Brain pericyte (primary cell): ENCODE results near the gene EPB41L4B.
"Not testable (repeated sequence)": the region's sequence is repeated elsewhere in the genome, so short reads cannot be mapped to it uniquely, and the experiment has no call there.

Experiments used
- DNase-seq: peaks from one replicate; pipeline ENCODE4 v3.0.0-alpha.2; 2012; ENCODE audit warnings: low read depth, low spot score

Gene EPB41L4B

DNA sequence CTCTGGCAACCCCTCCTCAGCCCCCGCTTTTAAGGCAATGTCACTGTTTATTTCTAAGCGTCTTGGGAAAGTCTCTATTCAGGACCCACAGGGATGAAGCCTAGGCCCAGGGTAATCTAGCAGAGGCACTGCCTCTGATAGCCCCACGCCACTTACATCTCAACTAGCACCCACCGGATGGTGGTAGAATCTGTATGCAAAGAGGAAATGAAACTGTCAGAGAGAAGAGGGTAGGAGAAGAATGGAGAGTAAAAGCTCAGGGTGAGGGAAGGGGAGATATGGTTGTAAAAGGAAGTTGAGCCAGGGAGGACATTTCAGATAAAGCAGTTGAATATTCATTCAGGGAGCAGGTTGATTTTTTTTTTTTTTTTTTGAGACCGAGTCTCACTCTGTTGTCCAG is 156.8 kb downstream of the EPB41L4B start:
- DNase-seq = no peak

DNA sequence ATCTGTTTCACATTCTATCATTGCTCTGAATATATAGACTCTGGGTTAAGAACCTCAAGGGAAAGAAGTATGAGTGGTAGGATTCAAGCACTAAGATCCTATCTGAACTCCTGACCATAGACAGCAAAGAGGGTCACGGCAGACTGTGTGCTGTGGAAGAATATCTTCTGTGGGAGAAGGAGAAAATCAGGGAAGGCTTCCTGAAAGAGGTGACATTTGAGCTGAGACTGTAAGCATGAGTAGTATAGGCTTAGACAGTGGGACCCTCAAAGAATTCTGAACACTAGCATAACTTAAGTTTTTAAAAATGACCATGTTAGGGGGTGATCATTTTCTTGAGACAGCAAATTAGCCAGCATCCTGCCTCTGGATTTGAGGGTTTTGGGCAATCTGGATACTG is 157.7 kb downstream of the EPB41L4B start:
- no peak for DNase-seq

DNA sequence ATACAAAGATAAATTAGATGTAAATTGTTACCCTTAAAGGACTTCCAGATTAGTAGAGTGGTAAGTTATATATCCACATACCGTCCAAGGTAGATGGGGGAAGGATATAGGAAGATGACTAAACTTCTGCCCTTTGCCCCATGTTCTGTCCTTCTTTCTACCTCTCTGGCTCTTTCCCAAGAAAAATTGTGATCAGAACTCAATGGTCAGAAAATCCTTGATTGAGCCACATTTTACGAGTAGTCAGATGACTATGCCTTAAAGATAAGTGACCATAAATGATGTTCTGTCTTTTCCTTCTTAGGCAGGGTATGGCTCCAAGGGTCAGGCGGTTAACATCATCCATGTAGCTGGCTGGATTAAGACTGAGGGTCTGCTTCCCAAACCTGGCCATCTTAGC is 158.2 kb downstream of the EPB41L4B start:
- no peak for DNase-seq

DNA sequence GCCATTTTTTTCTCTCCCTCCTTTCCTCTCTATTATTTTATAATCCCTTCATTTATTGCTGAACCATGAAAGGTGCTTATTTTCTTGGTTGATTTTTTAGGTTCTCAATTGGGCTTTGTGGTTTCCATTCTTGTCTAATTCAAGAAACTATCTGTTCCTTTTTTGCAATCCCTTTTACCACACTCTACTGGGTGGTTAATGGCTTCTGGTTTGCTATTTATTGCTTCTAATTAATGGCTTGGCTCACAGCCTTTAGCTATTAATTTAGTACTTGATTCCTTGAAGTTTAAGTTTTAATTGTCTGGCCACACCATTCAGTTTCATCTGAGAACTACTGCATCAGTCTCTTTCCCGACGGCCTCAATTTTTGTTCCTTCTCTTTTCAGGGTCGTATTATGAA is 159.4 kb downstream of the EPB41L4B start:
- DNase-seq = no peak

DNA sequence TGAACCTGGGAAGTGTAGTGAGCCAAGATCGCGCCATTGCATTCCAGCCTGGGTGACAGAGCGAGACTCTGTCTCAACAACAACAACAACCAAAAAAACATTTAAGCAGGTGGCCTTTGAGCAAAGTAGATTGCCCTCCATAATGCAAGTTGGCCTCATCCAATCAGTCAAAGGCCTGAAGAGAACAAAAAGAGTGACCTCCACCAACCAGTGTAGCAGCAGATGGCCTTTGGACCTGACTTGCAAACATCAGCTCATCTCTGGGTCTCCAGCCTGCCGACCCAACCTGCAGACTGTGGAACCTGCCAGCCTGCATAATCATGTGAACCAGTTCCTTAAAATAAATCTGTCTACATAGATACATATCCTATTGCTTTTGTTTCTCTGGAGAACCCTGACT is 161.3 kb downstream of the EPB41L4B start:
- no peak for DNase-seq

DNA sequence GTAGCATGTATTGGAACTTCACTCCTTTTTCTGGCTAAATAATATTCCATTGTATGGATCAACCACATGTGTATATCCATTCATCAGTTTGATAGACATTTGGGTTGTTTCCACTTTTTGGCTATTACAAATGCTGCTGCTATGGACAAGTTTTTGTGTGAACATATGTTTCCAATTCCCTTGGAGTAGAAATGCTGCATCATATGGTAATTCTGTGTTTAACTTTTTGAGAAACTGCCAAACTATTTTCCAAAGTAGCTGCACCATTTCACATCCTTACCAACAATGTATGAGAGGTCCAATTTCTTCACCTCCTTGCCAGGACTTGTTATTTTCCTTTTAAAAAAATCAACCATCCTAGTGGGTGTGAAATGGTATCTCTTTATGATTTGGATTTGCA is 162.2 kb downstream of the EPB41L4B start:
- no peak for DNase-seq

DNA sequence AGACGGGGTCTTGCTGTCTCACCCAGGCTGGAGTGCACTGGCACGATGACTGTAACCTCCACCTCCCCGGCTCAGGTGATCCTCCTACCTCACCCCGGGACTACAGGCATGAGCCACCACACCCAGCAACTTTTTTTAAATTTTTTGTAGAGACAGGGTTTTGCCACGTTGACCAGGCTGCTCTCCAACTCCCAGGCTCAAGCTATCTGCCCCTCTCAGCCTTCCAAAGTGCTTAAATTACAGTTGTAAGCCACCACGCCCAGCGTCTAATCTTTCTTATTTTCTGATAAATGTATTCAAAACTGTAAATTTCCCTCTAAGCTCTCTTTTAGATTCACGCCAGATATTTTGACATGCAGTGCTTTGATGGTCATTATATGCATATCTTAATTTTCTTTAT is 164.2 kb downstream of the EPB41L4B start:
- no peak for DNase-seq

DNA sequence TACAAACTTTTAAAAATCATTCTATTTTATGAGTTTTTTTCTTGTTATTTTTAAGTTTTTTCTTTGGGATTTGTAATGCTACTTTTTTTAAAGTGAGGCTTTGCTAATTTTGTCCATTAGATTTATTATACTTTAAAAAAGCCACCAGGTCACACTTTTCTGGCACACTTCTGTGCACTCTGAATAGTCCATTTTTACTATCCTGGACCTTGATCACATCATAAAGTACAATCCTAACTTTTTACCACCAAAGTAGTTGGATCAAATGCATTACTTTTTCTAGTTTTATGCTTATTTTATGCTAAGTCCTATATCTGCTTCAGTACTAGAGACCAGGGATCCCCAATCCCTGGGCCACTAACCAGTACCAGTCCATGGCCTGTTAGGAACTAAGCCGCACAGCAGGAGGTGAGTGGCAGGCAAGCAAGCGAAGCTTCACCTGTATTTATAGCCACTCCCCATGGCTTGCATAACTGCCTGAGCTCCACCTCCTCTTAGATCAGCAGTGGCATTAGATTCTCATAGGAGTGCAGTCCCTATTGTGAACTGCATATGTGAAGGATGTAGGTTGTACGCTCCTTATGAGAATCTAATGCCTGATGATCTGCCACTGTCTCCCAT is 169.8 kb downstream of the EPB41L4B start:
- DNase-seq = no peak

DNA sequence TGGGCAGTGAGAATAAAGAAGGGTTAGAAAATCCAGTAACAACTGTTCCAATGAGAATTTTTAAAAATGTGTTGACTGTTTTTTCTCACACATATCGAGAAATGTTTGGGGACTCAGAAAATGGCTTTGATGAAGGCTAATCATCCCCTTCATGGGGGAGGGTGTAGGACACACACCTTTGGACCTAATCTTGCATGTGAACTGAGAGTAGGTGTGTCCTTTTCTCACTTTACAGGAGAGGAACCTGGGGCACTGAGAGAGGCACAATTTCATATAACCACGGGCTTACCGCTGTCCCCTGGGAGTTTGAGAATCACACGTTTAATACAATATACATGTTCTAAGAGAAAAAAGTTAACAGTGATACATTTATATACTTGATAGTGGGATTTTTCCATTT is 171.1 kb downstream of the EPB41L4B start:
- no peak for DNase-seq

DNA sequence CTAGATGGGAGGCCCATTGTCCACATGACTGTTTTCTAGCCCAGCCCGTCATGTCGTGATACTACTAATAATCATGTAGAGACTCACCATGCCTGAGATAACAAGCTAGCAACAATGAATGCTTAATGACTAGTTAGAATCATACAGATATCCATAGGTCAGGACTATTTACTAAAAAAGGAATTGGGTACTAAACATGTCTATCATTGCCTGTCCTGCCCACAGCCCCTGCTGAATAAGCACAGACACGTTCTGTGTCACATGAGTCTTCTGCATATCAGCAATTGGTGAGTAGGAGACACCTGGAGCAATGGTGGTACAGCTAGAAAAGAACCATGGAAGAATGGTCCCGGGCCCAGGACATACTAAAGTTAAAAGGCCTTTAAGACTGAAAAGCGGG is 171.8 kb downstream of the EPB41L4B start:
- no peak for DNase-seq

DNA sequence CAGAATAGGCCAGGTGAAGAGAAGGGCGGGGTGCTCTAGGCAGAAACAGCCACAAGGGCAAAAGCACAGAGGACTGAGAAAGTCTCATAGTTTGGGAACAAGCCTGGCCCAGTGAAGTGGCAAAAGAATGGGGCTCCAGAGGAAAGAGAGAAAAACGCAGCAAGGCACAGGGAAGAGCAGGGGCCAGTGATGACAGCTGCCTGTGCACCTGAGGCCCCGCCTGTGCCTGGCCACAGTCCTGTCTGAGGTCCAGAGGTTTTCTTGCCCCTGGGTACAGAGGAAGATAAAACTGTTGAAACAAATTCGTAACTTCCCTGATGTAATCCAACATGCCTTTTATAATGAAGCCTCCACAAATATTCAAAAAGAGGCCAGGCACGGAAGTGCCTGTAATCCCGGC is 175.8 kb downstream of the EPB41L4B start:
- DNase-seq = no peak

DNA sequence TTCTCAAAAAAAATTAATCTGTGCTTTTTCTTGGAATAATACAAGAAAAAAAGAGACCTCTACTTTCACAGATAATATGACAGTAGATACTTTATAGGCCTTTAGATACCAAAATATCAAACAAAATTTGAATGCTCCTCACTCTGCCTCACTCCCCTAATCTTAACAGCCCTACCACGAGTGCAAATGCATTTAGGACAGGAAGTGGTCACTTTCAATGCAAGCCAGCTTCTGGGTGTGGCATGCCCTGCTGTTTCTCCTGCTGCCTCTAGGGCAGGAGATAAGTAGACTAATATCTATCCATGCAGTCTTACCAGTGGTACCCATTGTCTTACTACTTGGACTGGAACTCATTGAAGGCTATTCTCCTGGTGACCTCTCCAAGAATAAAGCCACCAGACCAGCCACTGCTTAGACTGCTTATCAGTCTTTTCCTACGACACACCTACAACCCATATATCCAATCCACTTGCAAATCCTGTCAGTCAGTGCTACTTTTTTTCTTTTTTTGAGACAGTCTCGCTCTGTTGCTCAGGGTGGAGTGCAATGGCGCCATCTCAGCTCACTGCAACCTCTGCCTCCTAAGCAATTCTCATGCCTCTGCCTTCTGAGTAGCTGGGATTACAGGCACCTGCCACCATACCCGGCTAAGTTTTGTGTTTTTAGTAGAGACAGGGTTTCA is 176.8 kb downstream of the EPB41L4B start:
- DNase-seq = no peak

DNA sequence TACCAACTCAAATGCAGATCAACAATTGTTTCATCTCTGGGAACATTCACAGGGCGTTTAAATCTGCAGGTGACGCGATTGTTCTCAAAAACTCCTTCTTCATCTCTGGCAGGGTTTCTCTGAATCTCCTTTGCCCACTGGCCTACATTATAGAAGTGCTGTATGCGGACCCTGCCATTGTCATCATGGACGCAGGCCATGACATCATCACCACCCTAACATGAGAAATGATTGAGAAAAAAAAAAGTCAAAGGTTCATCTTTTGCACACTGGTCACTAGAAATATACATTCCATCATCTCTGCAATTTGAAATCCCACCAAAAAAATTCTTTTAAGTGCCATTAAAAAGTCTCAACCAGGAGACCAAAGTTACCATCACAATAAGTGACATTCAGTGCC is 179.5 kb downstream of the EPB41L4B start:
- DNase-seq = no peak

DNA sequence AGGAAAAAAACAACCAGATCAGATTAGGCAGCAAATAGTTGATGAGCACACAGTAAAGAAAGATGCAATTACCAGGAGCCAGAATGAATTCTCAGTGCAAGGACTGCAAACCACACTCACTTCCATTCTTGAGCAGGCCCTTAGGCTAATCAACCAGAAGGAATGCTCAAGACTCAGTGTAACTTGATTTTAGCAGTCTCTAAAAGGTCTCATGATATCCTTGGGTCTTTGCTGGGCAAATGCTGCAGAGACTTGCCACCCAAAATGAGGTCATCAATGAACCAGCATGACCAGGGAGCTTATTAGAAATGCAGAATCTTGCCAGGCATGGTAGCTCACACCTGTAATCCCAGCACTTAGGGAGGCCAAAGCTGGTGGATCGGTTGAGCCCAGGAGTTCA is 181.0 kb downstream of the EPB41L4B start:
- no peak for DNase-seq

DNA sequence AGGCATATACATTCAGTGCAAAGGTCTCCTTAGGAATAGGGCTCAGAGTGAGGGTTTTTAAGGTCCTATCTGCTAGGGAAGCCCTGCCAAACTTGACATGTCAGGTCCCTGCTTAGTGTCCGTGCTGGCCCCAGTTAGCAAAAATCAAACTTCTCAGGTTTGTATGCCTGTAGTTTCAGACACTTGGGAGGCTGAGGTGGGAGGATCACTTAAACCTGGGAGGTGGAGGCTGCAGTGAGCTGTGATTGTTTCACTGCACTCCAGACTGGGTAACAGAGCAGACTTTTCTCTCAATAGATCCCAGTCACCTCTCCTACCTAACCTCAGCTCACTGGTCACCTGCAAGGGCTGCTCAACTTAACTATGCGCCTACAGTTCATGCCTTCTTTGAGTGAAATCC is 182.4 kb downstream of the EPB41L4B start:
- no peak for DNase-seq

DNA sequence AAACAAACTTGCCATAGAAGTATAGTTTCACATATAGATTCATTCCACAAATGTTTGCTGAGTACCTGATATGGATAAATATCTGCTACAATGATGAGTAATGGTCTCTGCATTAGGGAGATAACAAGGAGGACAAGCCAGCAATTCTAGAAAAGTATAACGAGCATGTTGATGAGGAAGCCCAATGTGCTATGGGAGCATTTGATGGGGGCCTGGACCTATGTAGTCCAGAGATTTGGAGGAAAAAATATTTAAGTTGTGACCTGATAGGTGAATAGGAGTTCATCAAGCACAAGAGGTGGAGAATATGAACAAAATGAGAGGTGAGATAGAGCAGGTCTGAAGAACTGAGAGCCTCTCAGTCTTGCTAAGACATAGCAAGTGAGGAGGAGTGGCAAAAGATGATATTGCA is 186.7 kb downstream of the EPB41L4B start:
- no peak for DNase-seq

DNA sequence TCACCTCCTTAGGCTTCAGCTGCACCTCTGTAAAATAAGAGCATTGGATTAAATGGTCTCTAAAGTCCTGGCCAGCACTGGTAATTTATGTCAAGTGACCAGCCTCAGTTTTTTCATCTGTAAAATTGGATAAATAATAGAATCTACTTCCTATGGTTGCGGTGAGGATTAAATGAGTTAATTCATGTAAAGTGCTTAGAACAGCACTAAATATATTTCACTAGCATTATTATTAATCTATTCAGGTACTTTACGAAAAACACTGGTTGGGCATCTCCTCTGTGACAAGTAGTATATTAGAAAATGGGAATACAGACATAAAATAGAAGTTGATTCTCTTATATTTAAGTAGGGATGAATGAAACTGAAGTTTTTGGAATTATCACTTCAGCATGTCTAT is 187.3 kb downstream of the EPB41L4B start:
- DNase-seq = no peak

DNA sequence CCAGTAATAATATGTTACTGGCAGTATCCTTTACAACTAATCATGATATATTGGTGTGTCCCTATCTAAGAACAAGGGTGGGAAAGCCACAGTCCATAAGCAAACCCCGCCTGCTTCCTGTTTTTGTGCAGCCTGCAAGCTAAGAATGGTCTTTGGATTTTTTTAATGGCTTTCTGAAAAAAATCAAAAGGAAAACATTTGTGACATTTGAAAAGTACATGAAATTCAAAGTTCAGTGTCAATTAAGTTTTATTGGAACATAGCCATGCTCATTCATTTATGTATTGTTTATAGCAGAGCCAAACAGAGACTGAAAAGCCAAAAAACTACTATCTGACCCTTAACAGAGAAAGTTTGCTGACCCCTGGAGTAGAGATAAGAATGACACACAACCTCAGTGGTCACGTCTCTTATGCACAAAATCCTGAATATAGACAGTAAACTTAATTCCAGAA is 188.3 kb downstream of the EPB41L4B start:
- DNase-seq = no peak

DNA sequence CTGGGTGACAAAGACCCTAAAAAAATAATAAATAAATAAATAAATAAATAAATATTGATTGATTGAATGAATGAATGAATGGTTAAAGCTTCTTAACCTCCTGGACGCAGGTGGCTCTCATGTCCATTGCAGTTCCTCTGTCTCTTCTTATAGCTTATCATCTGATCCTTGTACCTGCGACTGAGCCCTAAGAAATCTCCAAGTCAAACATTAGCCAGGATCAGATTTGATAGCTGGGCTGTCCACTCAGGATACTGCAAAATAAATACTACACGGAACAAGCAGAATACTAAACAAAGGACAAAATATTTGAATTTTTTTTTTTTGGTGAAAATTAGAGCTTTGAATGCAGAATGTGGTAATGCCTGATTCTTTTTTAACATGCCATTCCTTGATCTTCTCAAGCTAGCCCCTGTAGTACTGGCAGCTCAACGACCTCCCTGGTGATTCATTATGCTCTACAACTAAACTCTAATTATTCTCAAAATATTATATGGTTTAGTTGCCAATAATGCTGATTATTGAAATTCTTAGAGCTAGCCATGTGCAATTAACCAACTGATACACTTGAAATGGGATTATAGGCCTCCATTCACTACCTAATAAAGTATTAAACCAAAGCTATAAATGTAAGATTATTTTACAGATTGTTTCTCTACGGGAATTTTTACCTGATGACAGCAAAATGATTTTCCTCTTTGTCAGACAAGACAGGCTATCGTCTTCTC is 191.2 kb downstream of the EPB41L4B start:
- DNase-seq = no peak

DNA sequence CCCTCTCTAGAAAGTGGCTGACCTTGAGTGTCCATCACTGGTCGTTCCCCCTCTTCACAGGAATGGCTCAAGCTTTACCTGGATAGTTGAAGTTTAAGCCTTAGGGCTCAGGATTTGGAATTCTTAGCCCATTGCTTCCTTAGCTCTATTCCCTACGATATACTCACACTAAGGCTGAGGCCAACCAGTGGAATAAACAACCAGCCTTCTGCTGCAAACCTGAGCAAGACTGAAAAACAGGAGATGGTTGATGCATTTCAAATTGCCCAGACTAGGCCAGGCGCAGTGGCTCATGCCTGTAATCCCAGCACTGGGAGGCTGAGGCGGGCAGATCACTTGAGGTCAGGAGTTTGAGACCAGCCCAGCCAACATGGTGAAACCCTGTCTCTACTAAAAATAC is 194.2 kb downstream of the EPB41L4B start:
- DNase-seq = not testable (repeated sequence)

DNA sequence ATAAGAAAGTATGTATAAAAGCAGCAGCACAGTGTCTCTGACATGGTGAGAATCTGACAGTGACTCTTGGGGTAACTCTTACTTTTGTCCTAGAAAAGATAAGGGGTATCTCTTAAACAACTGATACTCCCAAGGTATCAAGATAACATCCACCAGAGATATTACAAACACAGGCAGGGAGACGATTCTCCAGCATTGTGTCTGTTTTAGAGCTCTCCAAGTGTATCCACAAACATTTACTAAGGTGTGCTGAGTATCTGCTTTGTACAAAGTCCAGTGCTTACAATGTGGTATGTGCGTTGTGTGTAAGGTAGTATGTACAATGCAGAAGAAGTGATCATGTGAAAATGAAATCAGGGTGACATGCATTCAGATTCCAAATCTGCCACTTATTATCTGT is 196.7 kb downstream of the EPB41L4B start:
- DNase-seq = no peak

DNA sequence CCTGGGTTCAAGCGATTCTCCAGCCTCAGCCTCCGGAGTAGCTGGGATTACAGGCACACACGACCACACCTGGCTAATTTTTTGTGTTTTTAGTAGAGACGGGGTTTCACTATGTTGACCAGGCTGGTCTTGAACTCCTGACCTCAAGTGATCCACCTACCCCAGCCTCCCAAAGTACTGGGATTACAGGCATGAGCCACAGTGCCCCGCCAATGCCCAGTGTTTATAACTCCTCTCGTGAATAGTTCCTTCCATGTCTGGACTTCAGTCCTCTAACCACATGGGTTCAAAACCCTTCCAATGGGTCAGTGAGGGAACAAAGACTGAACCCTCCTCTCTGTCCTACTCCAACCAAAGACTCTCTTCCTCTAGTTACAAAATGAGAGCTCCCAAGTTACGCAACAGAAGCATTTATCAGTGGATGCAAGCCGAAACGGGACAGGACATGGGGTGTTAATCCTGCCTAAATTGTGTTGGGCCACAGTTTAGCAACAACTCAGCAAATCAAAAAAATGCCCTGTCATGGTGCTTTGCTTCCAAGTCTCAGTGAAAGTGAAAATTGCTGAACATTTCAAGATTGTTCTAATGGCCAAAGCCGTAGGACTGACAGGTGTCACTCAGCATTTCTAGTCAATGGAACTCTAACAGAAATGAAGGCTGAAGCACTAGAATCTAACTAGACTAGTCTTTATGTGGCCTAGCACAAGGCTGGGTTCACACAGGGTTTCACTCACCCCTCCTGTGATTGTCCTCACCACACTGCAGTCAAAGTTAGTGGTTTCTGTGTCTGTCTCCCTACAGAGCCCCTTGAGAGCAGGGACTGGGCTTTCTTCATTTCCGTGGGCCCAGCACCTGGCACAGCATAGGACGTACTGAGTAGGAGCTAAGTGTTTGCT is 197.9 kb downstream of the EPB41L4B start:
- no peak for DNase-seq
